OCI-LY1 (cell line): Measurements from ENCODE around the gene CIB2.

Experiments used
- H2AFZ ChIP-seq: fragments of 200-600 bp; sonication (generic), shearing (Covaris generic); 2 replicates; pipeline ENCODE4 v1.6.0; 2014; ENCODE audit warnings: antibody characterized with exemption, mild to moderate bottlenecking, low read length
- H3F3A ChIP-seq: fragments of 200-600 bp; sonication (generic), shearing (Covaris generic); 2 replicates; pipeline ENCODE4 v1.6.0; 2014; ENCODE audit warnings: mild to moderate bottlenecking, antibody characterized with exemption, low read length, moderate library complexity; ENCODE audit not compliant: insufficient read depth
- H3K27ac ChIP-seq: fragments of 200-600 bp; sonication (generic); 2 replicates; pipeline ENCODE4 v1.5.1; 2014; ENCODE audit warnings: low read length, mixed run types, mild to moderate bottlenecking, low read depth; ENCODE audit not compliant: poor library complexity, severe bottlenecking
- H3K27me3 ChIP-seq: fragments of 200-600 bp; sonication (generic); 2 replicates; pipeline ENCODE4 v1.6.0; 2014; ENCODE audit warnings: antibody characterized with exemption, mild to moderate bottlenecking, low read length, moderate library complexity; ENCODE audit not compliant: insufficient read depth
- H3K36me3 ChIP-seq: fragments of 200-600 bp; sonication (generic); 2 replicates; pipeline ENCODE4 v1.6.1; 2014; ENCODE audit warnings: mild to moderate bottlenecking, antibody characterized with exemption, low read length, moderate library complexity, mixed read lengths; ENCODE audit not compliant: insufficient read depth
- H3K4me1 ChIP-seq: fragments of 200-600 bp; sonication (generic); 2 replicates; pipeline ENCODE4 v1.5.1; 2014; ENCODE audit warnings: mild to moderate bottlenecking, low read length, moderate library complexity; ENCODE audit not compliant: insufficient read depth, severe bottlenecking
- H3K4me2 ChIP-seq: fragments of 200-600 bp; sonication (generic), shearing (Covaris generic); 2 replicates; pipeline ENCODE4 v1.6.1; 2014; ENCODE audit warnings: low read length
- H3K4me3 ChIP-seq: fragments of 200-600 bp; sonication (generic); 2 replicates; pipeline ENCODE4 v1.5.1; 2014; ENCODE audit warnings: low read length, low read depth, mild to moderate bottlenecking, mixed read lengths; ENCODE audit not compliant: poor library complexity, severe bottlenecking
- H3K79me2 ChIP-seq: fragments of 200-600 bp; shearing (Covaris generic); 2 replicates; pipeline ENCODE4 v1.6.1; 2016; ENCODE audit warnings: mixed run types, low read length, mixed read lengths; ENCODE audit not compliant: insufficient read depth
- H3K9ac ChIP-seq: fragments of 200-600 bp; sonication (generic), shearing (Covaris generic); 2 replicates; pipeline ENCODE4 v1.6.1; 2014; ENCODE audit warnings: mild to moderate bottlenecking, low read length, mixed read lengths
- H3K9me2 ChIP-seq: fragments of 200-600 bp; sonication (generic), shearing (Covaris generic); 2 replicates; pipeline ENCODE4 v1.6.1; 2014; ENCODE audit warnings: low read depth, mild to moderate bottlenecking, low read length, mixed read lengths
- H3K9me3 ChIP-seq: fragments of 200-600 bp; shearing (Covaris generic); 2 replicates; pipeline ENCODE4 v1.6.1; 2014; ENCODE audit warnings: low read length, mixed read lengths
- H4K20me1 ChIP-seq: fragments of 200-600 bp; sonication (generic), shearing (Covaris generic); 2 replicates; pipeline ENCODE4 v1.6.0; 2016; ENCODE audit warnings: mild to moderate bottlenecking, low read length; ENCODE audit not compliant: insufficient read depth
- CTCF ChIP-seq: fragments of 200-600 bp; sonication (generic), shearing (Covaris generic); IDR thresholded peaks from 2 replicates; pipeline ENCODE4 v1.5.1; 2017; ENCODE audit warnings: mild to moderate bottlenecking, antibody characterized with exemption, low read length, moderate library complexity, mixed read lengths
- EZH2 ChIP-seq: fragments of 200-600 bp; sonication (generic), shearing (Covaris generic); IDR thresholded peaks from 2 replicates; pipeline ENCODE4 v1.8.0; 2017; ENCODE audit warnings: borderline replicate concordance, mixed run types, mild to moderate bottlenecking, antibody characterized with exemption, low read length, moderate library complexity, mixed read lengths

The CIB2 gene

GRCh38 chr15:78103406-78104118 lies 27.7 kb downstream of the CIB2 start:
- Histone ChIP-seq H3K4me3 (no peak overlapping the region), H2AFZ (no peak overlapping the region)

GRCh38 chr15:78102741-78103140 lies 28.5 kb downstream of the CIB2 start:
- Histone ChIP-seq H3K4me2 (no peak overlapping the region), H3K9ac (no peak overlapping the region), H3K4me3 (no peak overlapping the region), H3K36me3 (no peaks in the 10 kb centered on the region), H3K27me3 (no peaks in the 10 kb centered on the region), H4K20me1 (no peaks in the 10 kb centered on the region), H3F3A (no peaks in the 10 kb centered on the region), H3K9me3 (no peaks in the 10 kb centered on the region), H3K9me2 (no peaks in the 10 kb centered on the region), H3K79me2 (no peaks in the 10 kb centered on the region), H3K4me1 (no peaks in the 10 kb centered on the region), H2AFZ (no peak overlapping the region), H3K27ac (no peak overlapping the region)
- TF ChIP-seq EZH2, result no peak
- no peak for TF ChIP-seq CTCF

More at GRCh38 chr15:78103406-78104118, 27.7 kb downstream of the CIB2 start:
- Histone ChIP-seq H3K4me2 (no peak overlapping the region), H3K36me3 (no peaks in the 10 kb centered on the region), H3K9me2 (no peaks in the 10 kb centered on the region), H3K27ac (no peak overlapping the region), H3K9me3 (no peaks in the 10 kb centered on the region), H3K9ac (no peak overlapping the region), H4K20me1 (no peaks in the 10 kb centered on the region), H3K27me3 (no peaks in the 10 kb centered on the region), H3F3A (no peaks in the 10 kb centered on the region), H3K79me2 (no peaks in the 10 kb centered on the region), H3K4me1 (no peaks in the 10 kb centered on the region)
- TF ChIP-seq CTCF (no peak), EZH2 (no peak)

- Histone ChIP-seq H3K4me2 (no peak overlapping the region), H3K4me3 (no peak overlapping the region), H3K9me3 (no peaks in the 10 kb centered on the region), H3K9me2 (no peaks in the 10 kb centered on the region), H3K4me1 (no peaks in the 10 kb centered on the region), H3K27me3 (no peaks in the 10 kb centered on the region), H3K79me2 (no peaks in the 10 kb centered on the region), H2AFZ (no peak overlapping the region), H3K27ac (no peak overlapping the region), H3K36me3 (no peaks in the 10 kb centered on the region), H4K20me1 (no peaks in the 10 kb centered on the region), H3K9ac (no peak overlapping the region), H3F3A (no peaks in the 10 kb centered on the region)
- TF ChIP-seq EZH2 (no peak), CTCF (no peak)
Measured at GRCh38 chr15:78102211-78102610, 29.0 kb downstream of the CIB2 start.
